Kidney glomerular epithelial cell (primary cell): Measurements from ENCODE around the gene NEK9.
A peak's percentile ranks its signal among the peaks of the same experiment; 100 is the strongest.
"Not testable (repeated sequence)": the region's sequence is repeated elsewhere in the genome, so short reads cannot be mapped to it uniquely, and the experiment has no call there.

Source experiments
- DNase-seq: peaks from one replicate; lab custom pipeline; 2025; lab: John Stamatoyannopoulos, UW

NEK9 gene

DNA sequence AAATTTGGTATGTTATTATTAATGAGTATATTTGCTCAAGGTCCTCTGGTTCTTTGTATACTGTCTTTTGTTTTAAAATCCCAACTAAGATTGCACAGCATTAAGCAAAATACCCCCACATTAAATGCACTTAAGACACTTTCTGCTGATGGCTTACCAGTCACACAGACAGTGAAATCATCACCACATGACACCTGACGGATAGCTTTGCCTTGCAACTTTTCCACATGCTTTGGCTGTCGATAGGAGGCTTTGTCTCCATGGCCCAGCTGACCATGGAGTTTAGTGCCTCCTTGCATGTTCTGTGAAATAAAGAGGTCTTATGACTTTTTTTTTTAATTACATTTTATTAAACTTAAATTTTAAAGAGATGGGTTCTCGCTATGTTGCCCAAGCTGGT, 19.7 kb downstream of the NEK9 start:
- DNase-seq = no peak

DNA sequence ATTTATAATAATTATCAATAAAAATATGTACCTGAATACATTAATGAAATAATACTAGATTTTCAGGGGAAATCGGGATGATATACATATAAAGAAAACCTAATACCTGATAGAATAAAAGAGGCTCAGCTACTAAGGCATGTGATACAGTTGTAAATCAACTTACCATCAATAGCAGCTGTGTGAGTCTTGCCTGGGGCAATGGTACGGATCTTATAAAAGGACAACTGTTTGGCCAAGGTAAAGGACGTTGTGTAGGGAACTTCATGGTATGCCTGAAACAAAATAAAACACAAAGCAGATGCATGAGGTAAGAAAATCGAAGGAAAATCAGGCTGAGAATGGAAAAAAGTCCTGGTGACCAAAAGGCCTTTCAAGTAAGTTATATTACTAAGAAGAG, 25.4 kb downstream of the NEK9 start:
- no peak for DNase-seq

DNA sequence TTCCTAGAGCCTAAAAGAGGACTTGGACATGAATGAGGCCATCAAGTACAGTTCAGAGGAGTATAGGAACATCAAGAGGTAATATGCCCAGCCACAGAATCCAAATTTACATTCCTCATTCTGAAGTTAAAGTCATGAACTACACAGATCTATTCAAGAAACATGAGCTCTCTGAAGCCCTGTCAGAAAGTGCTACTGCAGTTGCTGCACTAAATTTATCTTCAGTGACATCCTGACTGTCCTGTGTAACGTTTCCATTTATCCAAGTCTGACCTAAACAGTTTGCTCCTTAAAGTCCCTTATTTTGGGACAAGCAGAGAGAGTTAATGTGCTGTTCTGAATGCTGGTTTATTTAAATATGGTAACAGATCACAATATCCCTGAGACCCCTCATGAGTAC, 28.2 kb downstream of the NEK9 start:
- no peak for DNase-seq

DNA sequence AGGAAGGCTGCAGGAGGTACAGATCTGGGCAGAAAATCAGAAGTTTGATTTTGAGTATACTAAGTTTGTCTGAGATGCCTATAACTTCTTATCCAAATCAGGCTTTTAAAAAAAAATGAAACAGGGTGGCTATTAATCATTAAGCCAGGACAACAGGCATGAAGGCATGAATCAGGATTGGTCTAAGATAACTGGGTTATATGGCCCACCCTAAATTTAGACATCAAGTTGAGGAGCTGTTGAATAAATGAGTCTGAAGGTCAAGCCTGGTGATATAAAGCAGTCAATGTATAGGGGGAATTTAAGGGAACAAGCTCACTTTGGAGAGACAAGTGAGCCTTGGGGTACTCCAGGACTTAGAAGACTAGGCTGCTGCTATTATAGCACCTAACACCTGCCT, 28.6 kb downstream of the NEK9 start:
- no peak for DNase-seq

DNA sequence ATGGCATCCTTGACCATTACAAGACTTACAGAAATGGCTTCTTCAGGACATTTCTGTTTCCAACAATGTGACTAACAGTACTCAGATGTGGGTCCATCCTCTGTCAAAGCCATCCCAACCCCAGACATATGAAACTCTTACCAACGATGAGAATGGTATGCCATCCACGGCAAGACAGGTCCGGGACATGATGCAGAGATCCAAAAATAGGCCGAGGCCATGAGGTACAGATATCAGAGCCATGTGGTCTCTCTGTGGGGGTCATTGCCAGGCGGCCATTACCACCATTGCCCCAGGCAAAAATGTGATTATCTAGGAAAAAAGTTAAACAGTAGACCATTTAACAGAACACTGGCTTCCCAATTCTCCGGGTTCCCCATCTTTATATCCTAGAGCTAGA, 29.9 kb downstream of the NEK9 start:
- no peak for DNase-seq

DNA sequence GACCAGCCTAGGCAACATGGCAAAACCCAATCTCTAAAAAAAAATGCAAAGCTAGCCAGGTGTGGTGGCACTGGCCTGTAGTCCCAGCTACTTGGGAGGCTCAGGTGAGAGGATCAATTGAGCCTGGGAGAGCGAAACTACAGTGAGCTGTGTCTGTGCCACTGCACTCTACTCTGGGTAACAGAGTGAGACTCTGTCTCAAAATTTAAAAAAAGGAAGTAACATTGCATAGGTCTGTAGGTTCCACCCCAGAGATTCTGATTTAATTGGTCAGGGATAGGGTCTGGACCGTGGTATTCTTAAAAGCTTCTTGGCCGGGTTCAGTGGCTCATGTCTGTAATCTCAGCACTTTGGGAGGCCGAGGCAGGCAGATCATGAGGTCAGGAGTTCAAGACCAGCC, 31.2 kb downstream of the NEK9 start:
- DNase-seq = no peak

DNA sequence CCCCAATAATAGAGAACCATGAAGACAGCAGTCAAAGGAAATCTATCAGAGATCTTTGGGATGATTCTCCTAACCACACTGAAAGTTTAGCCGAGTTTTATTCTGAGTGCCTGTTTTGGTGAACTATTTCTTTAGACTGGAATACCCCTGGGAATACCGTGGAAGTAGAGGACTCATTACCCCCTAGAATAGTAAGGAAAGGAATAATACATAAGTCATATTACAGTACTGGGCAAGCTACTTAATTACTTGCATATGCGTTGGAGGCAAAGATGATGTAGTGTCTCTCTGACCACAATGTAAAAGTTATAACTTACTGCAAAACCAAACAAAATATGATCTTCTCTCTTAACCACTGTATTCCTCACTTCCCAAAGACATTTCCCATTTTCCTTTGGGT, 32.0 kb downstream of the NEK9 start:
- DNase-seq = no peak

DNA sequence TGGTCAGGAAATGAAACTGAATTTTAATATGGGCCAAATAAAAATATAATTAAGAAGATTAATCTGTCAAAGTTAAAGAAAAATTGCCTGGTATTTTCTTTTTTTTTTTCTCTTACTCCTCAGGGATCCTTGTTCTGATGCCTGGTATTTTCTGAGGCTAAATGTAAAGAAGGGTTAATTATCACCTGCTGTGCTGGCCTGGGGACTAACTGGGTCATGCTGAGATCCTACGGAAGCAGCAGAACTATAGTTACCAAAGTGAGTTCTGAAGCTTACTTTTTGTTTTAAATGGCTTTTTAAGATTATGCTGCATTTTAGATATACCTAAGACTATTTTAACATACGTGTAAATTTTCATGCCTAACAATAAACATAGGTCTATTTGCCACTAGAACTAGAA, 34.1 kb downstream of the NEK9 start:
- no peak for DNase-seq

DNA sequence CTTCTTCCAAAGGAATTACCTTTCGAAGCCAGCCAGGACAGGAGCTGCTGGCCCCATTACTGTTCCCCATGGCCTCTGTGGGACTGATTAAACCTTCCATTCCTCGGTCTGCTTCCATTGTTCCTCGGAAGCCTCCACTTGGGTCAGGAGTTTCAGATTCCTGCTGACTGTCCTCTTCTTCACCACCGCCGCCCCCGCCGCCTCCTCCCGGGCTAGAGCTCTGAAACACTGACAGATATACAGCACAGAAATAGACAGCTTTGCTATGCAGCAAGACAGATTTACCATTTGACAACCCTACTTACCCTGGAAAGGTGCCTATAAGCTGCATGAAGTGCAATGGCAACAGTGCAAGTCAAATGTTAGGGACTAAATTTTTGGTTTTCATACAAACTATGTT, 35.6 kb downstream of the NEK9 start:
- no peak for DNase-seq

DNA sequence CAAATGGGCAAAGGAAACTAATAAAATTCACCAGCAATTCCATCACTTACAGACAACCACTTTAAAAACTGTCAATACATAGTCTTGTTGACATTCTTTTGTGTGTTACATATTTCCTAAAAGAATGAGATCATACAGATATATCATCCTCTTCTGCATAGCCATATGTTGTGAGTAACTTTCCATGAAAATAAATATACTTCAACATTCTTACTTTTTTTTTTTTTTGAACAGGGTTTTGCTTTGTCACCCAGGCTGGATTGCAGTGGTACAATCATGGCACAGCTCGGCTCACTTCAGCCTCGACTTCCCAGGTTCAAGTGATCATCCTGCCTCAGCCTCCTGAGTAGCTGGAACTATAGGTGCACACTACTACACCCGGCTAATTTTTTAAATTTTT, 36.5 kb downstream of the NEK9 start:
- DNase-seq = no peak

DNA sequence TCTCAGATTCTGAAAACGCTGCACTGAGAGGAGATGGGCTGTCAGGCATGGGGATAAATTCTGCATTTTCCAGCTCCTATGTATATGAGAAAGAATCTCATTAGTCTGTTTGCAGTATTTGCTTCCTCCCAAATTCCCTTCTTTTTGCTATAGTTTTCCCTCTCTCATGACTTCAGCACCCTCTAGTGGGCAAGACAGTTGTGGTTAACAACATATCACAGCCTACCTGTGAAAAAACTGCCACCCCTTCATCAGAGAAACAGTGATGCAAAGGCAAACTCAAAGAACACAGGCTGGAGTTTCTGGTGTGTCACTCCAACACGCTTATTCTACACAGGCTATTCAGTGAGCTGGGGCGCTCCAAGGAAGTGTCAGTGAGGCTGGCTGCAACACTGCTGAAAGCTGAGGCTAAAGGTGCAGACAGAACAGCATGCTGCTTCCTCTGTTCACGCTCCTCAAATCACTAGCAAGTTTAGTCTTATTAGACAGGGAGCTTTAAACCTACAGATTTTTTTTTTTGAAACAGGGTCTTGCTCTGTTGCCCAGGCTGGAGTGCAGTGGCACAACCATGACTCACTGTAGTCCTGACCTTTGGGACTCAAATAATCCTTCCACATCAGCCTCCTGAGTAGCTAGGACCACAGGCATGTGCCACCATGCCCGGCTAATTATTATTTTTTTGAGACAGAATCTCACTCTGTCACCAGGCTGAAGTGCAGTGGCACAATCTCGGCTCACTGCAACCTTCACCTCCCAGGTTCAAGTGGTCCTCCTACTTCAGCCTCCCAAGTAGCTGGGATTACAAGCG, 38.1 kb downstream of the NEK9 start:
- DNase-seq = peak; percentile 50

DNA sequence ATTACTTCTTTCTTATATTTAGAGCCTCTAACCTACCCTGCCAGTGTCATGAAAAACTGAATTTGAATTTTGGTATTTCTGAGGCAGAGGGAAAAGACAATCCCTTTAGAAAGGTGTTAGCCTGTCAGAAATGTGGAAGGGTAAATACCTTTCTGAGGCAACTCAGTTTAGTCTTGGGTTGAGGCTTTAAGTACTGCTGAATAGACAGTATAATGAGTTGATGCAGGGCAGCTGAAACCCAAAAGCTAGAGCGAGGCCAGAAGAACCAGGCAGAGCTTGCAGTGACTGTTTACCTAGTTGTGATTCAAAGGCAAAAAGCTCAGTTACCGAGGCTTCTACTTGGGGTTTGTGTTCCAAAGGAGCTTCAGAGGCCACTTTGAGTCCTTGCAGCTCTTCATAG, 38.7 kb downstream of the NEK9 start:
- DNase-seq = no peak

DNA sequence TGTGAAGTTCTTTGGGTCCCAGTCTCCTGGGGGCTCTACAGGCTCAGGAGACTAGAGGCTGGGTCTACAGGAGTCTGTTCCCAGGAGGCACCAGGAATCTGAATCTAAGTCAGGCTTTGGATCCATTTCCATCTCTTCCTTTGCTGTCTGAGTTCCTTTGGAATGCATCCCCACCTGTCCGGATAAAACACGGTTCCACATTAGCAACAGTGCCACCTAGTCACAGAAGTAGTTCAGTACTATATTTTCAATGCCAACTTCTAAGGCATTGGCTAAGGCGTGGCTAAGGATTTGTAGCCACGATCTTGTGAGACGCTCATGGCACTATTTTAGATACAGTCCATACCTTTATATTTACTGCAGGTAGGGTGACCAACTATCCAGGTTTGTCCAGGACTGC, 42.3 kb downstream of the NEK9 start:
- DNase-seq = no peak

DNA sequence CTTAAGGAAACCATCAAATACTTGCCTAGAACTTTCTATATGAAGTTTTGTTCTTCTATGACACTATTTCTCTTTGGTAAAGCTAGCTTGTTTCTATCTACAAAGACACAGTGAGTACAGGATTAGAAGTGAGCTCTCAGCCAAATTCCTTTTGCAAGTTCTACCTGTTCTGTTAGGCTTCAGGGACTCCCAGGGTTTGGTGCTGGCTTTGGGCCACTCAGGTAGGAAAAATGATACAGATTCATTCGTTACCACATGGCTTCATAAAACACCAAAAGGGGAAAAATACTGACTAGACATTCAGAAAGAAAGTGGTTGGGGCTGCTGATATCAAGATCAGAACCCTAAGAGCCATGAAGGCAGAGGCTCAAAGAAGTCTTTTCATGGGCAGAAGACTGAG, 43.6 kb downstream of the NEK9 start:
- no peak for DNase-seq

DNA sequence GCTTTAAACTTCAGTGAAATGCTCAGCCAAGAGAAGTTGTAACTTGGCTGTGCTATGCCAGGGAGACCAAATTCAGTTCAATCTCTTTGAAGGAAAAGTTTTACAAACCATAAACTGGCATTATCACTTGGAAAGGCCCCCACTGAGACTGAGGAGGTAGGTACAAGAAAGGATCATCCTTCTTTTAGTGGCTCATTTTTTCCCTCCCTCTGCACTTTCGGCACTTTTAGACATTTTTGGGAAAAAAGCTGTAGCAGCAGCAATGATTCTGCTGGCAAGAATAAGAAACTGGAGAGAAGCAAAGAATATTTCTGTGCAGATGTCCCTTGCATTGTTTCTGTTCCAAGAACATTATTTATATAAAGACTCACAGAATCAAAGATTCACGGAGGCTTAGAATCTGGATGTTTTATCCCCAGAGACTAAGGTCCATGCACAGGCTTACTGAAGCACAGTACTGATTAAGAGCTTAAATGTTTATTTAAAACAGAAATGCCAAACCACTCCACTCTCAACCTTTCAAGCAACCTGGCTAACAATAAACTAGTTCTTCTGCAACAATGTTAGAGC, 45.1 kb downstream of the NEK9 start:
- DNase-seq = no peak

DNA sequence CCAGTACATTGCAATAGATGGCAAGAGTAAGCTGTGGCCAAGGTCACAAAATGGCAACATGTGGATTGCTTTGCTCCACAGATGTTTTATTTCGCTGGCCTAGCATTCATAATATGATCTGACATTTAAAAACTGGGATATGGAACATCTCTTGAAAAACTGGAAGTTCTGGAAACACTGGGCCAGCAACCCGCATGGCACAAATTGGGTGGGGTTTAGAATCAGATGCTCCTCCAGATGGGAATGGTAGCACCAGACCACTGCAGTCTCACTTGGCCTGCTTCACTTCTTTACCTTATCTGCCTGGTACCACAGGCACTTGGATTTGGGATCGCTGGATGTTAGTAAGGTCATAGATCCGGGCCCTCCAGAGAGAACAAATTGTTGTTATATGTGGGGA, 47.3 kb downstream of the NEK9 start:
- no peak for DNase-seq

DNA sequence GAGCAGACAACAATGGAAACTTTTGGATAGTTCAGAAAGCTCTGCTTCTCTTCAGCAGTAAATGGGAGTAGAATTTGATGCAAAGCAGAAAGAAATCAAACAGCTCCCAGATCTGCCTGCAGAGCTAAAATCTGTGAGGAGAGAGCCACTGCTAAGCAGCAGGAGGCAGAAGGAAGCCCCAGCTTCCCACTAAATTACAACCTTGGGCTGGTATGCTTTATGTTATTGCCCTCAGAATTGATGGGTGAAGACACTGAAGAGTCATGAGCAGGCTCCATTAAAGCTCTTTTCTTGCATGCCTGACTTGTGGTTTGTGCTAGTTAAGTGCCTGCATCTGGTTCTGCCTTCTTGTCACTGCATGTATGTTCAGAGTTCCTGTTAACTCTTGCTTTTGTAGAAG, 49.1 kb downstream of the NEK9 start:
- no peak for DNase-seq

DNA sequence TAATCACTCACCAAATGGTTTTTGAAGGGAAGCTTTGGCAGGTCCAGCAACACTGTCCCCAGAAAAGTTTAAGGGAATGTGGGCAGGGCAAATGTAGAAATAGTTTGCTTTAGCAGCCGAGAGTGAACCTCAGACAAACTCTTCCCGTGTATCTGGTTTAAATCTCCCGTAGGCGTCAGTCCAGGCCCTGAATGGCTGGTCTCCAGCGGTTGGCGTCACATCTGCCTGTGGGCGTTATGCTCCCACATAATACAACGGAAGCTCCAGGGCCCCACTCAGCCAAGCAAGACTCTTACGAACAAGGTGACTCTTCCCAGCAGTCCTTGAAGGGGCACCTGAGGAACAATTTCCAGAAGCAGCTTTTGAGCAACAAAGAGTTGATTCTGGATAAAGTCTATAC, 56.5 kb downstream of the NEK9 start:
- no peak for DNase-seq

DNA sequence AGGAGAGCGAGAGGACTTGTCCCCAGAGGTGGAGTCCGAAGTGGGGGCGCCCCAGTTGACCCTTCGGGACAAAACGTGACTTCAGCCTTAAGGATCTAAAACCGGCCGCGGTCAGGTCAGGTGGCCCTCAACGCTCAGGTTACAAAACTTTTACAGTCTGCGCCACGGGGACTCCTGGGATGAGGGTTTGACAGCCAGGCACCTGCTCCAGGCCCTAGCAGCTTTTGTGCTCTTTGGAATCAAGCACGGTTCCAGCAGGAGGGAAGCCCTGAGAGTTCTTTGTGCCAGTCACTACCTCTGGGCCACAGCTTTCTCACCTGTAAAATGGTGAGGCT, 57.1 kb downstream of the NEK9 start:
- no peak for DNase-seq

DNA sequence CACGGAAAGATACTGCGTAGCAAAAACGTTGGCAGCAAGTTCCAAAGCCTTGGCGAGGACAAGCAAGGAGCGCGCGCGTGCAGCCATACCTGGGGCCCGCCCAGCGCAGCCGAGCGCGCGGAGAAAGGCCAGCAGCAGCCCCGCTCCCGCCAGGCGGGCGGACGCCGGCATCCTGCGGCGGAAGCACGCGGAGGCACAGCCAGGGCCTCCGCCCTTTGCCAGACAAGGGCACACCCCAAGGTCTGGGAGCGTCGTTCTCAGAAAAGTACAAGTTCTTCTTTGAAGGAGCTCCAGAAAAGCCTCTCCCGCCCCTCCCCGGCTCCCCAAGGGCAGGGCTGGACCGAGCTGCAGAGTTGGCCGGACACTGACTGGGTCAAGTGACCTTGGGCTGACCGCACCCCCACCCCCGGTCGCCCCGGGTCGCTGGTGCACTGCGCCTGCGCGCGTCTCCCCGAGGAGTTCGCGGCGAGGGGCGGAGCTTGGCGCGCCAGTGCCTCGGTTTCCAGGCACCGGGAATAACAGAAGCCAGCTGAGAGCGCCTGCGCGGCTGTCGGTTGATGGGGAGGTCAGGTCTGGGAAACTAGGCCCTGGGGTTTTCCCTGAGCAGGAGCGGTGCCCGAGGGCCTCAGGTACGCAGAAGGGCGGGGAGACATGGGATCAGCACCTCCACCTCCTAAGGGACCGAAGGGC, 57.6 kb downstream of the NEK9 start, which contains the start of gene ZC2HC1C:
ZC2HC1C (plus strand) TSS at position 521 of the 690 bp plus-strand sequence. CDS start 933 bp downstream, outside the sequence.
- DNase-seq = peak; percentile 88

DNA sequence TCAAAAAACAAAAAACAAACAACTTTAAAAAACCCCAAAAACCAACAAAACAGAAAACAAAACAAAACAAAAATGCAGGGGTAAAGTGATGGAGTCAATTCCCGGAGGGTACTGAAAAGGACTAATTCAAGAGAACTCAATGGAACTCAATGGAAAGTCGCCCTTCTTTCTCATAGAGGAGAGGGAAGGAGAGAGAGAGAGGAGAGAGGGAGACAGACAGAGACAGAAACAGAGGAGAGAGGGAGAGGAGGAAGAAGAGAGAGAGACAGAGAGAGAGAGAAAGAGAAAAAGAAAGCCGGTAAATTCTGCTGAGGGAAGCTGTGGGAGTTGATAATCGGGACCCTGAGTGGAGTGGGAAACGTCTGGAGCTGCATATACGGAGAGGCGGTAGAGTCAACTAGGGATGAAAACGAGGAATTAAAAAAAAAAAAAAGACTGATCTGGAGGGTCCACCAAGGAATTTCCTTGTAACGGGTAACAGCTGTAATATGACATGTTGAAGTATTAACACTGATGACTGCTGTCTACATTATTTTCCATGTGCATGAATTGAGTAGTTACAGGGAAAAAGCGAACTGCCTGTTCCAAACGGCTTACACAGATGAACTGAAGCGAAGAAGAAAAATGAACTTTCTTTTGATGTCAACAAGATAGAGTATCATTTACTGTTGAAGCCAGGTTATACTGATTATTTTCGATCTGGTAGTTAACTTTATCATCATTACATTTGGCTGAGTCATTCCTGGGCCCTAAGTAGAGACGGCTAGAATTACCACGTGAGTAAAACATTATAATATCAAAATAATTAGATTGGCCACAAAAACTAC, 58.3 kb downstream of the NEK9 start:
- peak; percentile 41 for DNase-seq

DNA sequence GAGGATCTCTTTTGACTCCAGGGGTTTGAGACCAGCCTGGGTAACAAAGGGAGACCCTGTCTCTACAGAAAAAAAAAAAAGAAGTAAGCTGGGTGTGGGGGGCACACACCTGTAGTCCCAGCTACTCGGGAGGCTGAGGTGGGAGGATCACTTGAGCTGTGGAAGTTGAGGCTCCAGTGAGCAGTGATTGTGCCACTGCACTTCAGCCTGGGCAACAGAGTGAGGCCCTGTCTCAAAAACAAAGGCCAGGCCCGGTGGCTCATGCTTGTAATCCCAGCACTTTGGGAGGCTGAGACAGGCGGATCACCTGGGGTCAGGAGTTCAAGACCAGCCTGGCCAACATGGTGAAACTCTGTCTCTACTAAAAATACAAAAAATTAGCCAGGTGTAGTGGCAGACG, 59.1 kb downstream of the NEK9 start:
- DNase-seq = not testable (repeated sequence)

DNA sequence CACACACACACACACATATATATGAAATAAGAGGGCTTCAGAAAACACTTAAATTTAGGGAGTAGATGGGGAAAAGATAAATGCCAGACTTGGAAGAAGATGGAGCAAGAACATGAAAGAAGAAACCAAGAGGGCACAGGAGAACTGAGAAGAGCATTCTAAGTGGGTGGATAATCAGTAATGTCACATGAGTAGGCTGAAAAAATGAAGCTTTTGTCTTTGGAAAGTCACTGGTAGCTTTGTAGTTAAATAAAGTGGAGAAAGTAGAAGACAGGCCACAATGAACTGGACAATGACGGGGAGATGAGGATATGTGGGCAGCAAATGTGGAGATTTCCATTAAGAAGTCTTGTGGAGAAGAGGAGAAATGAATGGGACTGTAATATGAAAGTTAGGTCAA, 59.6 kb downstream of the NEK9 start:
- no peak for DNase-seq
